MV-4-11 (cell line): ENCODE measurements around the gene ABHD8.
A peak's percentile ranks its signal among the peaks of the same experiment; 100 is the strongest.

Experiments used
- DNase-seq: peaks from one replicate; lab custom pipeline; 2025; lab: John Stamatoyannopoulos, UW

The ABHD8 gene

GRCh38 chr19:17266026-17266425, 37.2 kb downstream of the ABHD8 start:
- DNase-seq, result no peak

- no peak for DNase-seq
These were observed 38.6 kb downstream of the ABHD8 start, which contains the start of gene USHBP1 for GRCh38 chr19:17264641-17264979. Gene USHBP1, minus strand, starts transcription at chr19:17264745. Its CDS starts 446 bp downstream, at chr19:17264299.

GRCh38 chr19:17263712-17264640, 39.2 kb downstream of the ABHD8 start:
- no peak for DNase-seq

- no peak for DNase-seq
These were observed 40.7 kb downstream of the ABHD8 start for GRCh38 chr19:17262557-17262956.

GRCh38 chr19:17260842-17261325, 42.3 kb downstream of the ABHD8 start:
- peak; percentile 81 for DNase-seq

GRCh38 chr19:17259934-17260333, 43.3 kb downstream of the ABHD8 start:
- DNase-seq, result no peak

GRCh38 chr19:17259118-17259780, 44.0 kb downstream of the ABHD8 start:
- DNase-seq, result no peak

- no peak for DNase-seq
These were observed 47.1 kb downstream of the ABHD8 start for GRCh38 chr19:17256130-17256529.

- no peak for DNase-seq
These were observed 48.0 kb downstream of the ABHD8 start for GRCh38 chr19:17255150-17255621.

- DNase-seq, result no peak
These were observed 48.6 kb downstream of the ABHD8 start for GRCh38 chr19:17254636-17255035.

- DNase-seq, result no peak
These were observed 53.2 kb downstream of the ABHD8 start for GRCh38 chr19:17249887-17250548.

- no peak for DNase-seq
These were observed 55.0 kb downstream of the ABHD8 start for GRCh38 chr19:17248011-17248776.

- peak; percentile 70 for DNase-seq
These were observed 56.4 kb downstream of the ABHD8 start for GRCh38 chr19:17246681-17247425.

- DNase-seq, result no peak
These were observed 57.7 kb downstream of the ABHD8 start, which contains the start of gene NR2F6 for GRCh38 chr19:17245535-17245984. Gene NR2F6, minus strand, starts transcription at chr19:17245919. Its CDS starts 699 bp downstream, at chr19:17245220.

- DNase-seq, result no peak
These were observed 58.3 kb downstream of the ABHD8 start for GRCh38 chr19:17244618-17245534.

GRCh38 chr19:17243830-17244617, 59.2 kb downstream of the ABHD8 start:
- no peak for DNase-seq

- DNase-seq, result no peak
These were observed 59.9 kb downstream of the ABHD8 start for GRCh38 chr19:17243211-17243829.
